Hematopoietic multipotent progenitor cell treated with erythropoietin and hydrocortisone succinate and interleukin-3 and kit ligand, for 8 days (in vitro differentiated cells): Measurements from ENCODE around the gene AMOTL1.
A peak's percentile ranks its signal among the peaks of the same experiment; 100 is the strongest.
"Not testable (repeated sequence)": the region's sequence is repeated elsewhere in the genome, so short reads cannot be mapped to it uniquely, and the experiment has no call there.

Source experiments
- DNase-seq: peaks from one replicate; pipeline ENCODE4 v3.0.0-alpha.2; 2015

The AMOTL1 gene

DNA sequence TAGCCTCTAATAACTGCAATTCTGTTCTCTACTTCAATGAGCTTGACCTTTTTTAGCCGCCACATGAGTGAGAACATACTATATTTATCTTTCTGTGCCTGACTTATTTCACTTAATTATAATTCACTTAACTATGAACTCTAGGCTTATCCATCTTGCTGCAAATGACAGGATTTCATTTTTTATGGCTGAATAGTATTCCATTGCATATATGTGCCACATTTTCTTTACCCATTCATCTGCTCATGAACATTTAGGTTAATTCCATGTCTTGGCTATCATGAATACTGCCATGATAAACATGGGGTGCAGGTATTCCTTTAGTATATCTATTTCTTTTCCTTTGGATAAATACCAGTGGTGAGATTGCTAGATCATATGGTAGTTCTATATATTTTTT, 120.0 kb downstream of the AMOTL1 start:
- no peak for DNase-seq

DNA sequence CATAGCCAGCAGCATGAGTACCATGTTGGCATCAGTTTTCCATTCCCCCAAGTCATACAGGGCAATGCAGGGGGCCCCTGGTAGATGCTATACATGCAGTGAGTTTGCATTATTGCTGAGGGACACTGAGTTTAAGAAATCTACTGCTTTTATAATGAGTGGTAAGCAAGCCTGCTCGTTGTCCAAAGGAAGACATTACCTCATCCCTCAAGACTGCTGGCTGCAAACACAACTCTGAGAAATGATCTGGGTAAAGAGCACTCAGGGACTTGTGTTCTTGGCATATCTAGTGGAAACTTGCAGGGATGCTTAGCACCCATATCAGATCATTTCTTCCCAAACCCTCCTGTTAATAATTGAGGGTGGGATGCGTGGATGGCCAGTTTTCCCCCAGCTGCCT, 127.3 kb downstream of the AMOTL1 start:
- DNase-seq = no peak

DNA sequence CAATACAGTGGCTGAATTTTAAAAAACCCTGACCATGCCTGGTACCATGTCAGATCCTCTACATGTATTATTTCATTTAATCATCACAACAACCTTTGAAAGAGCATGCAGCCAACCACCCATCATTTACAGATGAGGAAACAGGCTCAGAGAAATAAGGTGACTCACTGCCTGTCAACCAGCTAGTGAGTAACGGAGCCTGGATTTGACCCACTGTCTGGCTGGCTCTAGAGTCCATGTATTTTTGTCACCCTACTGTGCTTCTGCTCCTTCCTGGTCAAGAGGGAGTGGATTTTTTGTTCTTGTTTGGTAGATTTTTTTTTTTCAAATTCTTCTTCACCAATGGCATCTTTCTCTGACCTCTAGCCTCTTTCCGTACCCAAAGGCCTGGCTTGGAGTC, 127.8 kb downstream of the AMOTL1 start:
- DNase-seq = no peak

DNA sequence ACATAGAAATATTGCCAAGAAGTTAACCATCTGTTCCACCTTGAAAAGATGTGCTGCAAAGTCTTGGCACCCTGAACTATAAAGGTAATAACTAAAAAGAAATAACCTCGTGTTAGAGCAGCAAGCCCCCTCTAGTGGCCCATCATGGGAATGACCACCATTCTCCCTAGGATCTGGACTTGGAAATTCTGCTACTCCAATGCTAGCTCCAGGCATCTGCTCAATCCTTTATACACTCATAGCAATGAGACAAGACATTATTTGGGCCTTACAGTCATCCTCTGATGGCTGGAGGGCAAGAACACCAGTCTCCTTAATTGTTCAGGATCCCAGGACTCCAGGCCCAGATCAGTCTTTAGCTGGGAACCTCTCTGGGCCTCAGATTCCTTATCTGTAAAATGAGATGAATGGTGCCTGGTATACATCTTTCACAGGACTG, 129.2 kb downstream of the AMOTL1 start:
- DNase-seq = peak; percentile 60

DNA sequence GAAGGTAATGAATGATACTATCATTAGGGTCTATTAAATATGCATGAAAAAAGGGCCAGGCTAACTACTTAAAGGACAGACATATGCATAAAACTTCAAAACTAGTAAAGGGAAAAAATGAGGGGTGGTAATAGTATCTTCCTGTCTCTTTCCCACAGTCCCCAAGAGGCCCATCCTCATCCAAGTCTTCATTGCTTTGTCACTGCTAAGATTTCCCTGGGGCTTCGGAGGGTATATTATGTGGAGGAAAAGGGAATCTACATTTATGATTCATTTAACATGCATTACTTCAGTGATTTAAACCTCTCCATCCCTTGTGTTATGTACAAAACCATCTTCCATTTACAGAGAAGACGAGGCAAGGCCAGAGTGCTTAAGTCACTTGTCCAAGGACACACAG, 139.1 kb downstream of the AMOTL1 start:
- DNase-seq = no peak

DNA sequence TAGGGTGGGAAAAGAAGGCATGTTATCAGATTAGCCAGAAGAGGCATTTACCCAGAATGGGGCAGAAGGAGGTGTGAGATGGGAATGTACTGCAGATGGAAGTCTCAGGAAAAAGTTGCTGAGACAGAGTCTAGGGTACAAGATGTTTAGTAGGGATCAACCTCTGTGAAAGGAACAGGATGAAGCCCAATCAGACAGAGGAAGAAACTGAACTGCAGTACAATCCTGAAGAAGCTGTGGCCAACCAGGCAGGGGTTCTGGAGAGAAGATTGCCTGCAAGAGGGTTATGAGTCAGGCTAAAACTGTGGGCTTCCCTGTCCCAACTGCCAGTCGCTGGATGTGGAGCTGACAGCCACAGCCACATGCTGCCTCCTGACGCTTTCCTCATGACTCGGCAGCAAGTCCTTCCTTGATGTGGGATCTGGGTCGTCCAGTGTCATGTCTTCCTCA, 141.2 kb downstream of the AMOTL1 start:
- DNase-seq = no peak

DNA sequence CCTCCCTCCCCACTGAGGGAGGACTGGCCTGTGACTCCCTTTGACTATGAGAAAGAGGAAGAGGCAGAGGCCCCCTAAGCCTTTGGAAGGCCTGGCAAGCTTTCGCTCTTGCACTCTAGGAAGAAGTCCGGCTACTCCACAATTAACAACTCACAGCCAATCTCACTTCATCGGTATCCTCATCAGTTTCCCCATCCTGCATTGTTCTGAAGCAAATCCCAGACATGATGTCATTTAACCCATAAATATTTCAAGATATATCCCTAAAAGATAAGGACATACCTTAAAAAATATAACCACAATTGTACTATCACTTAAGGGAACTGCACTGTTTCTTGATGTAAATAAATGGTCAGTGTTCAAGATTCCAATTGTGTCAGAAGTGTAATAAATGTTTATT, 142.1 kb downstream of the AMOTL1 start:
- no peak for DNase-seq

DNA sequence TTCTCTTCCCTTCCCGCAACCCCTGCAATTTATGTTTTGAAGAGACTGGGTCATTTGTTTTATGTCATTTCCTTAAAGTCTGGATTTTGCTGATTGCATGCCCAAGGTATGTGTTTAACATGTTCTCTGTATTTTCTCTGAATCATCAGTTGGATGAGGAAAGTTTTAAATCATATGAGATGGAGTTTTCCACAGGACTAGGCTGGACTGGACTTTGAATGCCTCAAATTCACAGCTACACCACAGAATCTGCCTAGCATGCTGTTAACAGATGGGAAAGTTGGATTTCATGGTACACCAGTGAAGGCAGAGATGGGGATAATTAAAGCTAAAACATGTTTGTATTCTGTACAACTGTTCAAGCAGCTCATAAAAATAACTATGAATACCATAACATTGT, 142.6 kb downstream of the AMOTL1 start:
- DNase-seq = no peak

DNA sequence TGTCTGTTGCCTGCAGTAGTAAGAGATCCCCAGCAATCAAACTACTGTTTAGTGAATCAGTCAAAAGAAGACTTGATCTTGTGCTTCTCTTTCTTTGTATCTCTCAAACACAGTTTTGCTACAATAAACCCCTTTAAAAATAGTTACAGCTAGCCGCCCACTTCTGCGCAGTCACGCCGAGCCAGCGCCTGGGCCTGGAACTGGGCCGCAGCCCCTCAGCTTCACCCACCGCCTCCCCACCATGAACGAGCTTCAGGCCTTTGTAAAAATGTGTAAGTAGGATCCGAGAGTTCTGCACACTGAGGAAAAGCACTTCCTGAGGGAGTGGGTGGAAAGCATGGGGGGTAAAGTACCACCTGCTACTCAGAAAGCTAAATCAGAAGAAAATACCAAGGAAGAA, 144.7 kb downstream of the AMOTL1 start:
- DNase-seq = no peak

DNA sequence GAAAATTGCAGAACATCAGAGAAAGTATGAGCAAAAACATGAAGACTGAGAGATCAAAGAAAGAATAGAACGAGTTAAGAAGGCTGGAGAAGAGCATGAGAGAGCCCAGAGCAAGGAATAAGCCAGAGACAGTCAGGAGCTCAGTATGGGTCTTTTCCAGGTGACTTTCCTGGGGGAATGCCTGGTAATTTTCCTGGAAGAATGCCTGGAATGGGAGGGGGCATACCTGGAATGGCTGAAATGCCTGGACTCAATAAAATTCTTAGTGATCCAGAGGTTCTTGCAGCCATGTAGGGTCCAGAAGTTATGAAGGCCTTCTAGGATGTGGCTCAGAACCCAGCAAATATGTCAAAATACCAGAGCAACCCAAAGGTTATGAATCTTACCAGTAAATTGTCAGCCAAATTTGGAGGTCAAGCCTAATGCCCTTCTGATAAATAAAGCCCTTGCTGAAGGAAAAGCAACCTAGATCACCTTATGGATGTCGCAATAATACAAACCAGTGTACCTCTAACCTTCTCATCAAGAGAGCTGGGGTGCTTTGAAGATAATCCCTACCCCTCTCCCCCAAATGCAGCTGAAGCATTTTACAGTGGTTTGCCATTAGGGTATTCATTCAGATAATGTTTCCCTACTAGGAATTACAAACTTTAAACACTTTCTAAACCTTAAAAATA, 145.7 kb downstream of the AMOTL1 start:
- DNase-seq = not testable (repeated sequence)

DNA sequence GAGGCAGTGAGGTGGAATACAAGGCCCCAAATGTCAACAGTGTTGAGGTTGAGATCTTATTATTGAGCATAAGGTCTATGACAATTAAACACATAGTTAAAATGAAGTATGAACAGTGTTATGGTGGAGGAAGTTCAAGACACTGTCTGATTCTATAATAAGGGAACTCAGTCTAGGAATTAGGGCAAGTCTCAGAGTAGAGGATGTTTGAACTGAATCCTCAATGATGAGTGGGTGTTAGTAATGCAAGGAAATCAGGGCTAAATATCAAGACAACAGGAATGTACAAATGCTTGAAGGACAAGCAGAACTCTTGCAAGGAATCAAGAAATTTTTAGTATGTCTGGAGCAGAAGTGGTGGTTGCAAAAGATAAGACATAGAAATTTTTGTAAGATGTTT, 152.2 kb downstream of the AMOTL1 start:
- no peak for DNase-seq

DNA sequence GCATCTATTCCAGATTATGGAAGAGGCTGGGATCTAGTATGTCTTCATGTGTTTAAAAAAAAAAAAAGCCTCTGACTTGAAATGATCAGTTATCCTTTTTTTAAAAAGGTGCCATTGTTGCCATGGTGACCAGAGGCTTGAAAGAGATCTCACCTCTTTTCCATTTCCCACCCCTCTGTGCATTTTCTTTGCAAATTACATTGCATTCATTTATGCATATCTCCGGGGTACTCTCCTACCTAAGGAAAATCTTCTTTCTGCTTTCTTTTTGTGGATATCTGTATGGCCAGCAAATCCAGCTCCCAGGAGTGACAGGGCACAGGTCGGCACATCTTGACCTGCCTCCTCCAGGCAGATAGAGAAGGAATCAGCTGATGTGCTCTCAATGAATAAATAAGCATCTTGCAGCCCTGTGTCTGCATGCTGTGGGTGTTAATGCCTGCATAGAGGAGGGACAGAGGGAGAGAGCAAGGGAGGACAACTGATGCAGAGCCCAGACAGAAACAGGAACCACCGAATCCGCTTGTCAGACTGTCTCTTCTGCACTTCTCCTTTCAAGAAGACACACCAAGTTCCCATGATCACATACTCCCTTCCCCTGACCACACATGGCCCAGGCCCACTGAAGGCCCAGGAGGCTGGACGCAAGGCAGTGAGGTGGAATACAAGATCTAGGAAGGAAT, 154.3 kb downstream of the AMOTL1 start:
- DNase-seq = no peak

DNA sequence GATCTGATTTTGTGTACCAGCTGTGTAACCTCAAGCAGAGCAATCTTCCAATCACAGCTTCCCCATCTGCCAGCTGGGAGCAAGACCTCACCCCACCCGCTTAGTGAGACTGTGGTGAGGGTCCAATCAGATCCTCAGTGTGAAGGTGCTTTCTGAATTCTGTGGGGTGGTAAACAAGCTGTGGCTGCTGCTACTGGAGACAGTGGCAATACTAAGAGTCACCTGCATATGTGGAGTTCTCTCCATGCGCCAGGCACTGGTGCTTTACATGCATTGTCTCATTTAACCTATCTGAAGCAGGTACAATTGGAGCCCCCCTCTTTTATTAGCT, 154.8 kb downstream of the AMOTL1 start:
- no peak for DNase-seq

DNA sequence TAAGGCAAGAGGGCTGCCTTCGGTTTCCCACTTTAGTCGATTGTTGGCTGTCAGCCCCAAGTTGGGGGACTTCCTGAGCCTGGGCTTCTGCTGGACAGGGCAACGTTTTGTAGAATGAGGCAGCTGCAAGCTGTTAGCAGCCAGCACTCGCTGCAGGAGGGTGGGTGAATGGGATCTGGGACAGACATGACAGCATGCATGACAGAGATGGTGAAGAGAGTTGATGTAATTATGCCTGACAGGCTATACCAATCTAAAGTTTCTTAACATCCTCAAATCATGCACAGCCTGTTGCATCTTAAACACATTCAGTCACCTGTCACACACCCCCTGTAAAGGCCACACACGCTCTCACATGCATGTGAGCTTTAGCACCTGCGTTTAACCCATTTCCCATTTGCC, 156.0 kb downstream of the AMOTL1 start:
- DNase-seq = no peak

DNA sequence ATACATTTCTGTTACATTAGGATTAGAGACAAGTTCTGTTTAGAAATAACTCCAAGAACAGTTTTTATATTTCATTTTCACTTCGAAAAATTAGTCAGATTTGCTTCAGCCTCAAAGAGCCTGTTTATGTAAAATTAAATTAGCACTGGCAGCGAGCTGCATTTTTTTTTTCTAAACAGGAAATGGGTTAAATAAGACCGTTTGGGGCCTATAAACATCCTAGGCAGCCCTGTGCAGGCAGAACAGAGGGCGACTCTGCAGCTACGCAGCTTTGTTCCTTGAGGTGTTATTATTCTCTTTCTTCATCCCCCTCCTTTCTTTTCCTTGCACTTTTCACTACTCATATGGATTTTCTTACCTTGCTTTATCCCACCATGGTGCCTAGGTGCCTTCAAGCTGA, 156.5 kb downstream of the AMOTL1 start:
- no peak for DNase-seq

DNA sequence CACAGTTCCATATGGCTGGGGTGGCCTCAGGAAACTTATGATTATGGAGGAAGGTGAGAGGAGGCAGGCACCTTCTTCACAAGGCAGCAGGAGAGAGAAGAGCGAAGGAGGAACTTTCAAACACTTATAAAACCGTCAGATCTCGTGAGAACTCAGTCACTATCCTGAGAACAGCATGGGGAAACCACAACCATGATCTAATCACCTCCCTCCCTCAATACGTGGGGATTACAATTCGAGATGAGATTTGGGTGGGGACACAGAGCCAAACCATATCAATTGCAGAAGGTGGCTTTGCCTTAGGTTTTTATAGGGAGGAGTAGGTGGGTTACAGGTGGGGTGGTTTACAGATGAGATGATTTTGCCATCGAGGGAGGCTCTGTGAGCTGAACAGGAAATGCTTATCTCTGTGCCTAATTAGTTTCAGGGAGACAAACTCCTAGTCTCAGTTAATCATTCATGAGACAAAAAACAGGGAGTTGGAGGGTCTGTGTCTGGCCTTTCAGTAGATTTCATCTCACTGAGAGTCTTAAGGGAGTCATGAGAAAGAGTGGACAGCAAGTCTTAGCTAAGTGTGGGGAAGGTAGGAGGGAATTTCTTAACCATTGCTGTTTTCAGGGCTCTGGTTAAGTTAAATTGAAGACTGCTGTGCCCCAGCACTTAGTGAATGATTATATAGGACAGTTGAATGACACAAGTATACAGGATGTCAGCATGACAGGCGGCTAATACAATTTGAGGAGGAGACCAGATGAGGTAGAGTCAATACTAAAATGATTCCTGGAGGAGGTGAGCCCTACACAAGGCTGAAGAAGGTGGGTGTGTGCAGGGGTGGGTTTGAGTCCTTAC, 157.5 kb downstream of the AMOTL1 start:
- no peak for DNase-seq

DNA sequence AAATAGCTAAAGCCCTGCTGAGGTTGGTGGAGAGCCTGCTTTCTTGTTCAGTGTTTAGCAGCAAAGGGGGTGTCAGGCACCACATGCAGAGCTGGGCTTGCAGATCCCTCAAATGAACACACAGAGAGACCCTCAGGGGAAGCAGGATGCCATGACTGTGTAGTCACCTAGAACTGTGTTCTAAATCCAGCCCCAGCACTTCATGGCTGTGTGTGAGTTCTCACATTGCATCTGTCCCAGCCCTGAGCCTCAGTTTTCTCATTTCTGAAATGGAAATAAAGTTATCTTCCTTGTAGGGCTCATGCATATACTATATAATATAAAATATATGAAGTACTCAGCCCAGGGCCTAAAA, 158.1 kb downstream of the AMOTL1 start:
- DNase-seq = no peak
